GM12878 (cell line): ENCODE measurements around the gene ATF6B. TPM values are rescaled to one million over a fixed set of nuclear protein-coding genes. Genes with fewer than 3 reads are reported as not detected.

ENCODE experiments used
- ATF2 ChIP-seq: IDR thresholded peaks from 2 replicates; pipeline ENCODE4 v1.6.1; 2012; ENCODE audit warnings: low read length, inconsistent platforms
- CUX1 ChIP-seq: IDR thresholded peaks from 2 replicates; pipeline ENCODE4 v1.6.1; 2012; ENCODE audit warnings: improper control_type of control experiment, low read depth, low read length; ENCODE audit not compliant: insufficient replicate concordance
- REST ChIP-seq: IDR thresholded peaks from 2 replicates; pipeline ENCODE4 v1.6.1; 2012; ENCODE audit warnings: mild to moderate bottlenecking, low read depth, low read length
- SMAD1 ChIP-seq: fragments of 450-650 bp; IDR thresholded peaks from 2 replicates; pipeline ENCODE4 v1.6.1; 2018; ENCODE audit warnings: mild to moderate bottlenecking, low read depth; ENCODE audit not compliant: partially characterized antibody
- ZNF384 ChIP-seq: IDR thresholded peaks from 2 replicates; pipeline ENCODE4 v1.6.1; 2012; ENCODE audit warnings: low read depth, mild to moderate bottlenecking, low read length, improper control_type of control experiment, borderline replicate concordance
- polyA plus RNA-seq, 11 experiments: library from polyadenylated mRNA; depleted of rRNA in 4 of 11; unstranded in 6 of 11; stranded (reverse) in 5 of 11; fragments of >200 nt; fragmentation: Nextera tagmentation in 4 of 11; fragmentation: Illumina TruSeq in 1 of 11; extraction: Ambion mirVana in 4 of 11; extraction: Trizol in 1 of 11; gene quantifications; 1 replicate in 1 of 11; 2 replicates in 10 of 11; pipeline versions ENCODE4 v1.2.1 to v1.2.3, GENCODE V29; 2011 to 2016; ENCODE audit warnings: inconsistent platforms in 2 of 11, missing spikeins in 2 of 11, low read depth in 1 of 11
- total RNA-seq, 4 experiments: library from RNA; depleted of rRNA in 3 of 4; stranded (reverse); fragments of >200 nt in 3 of 4; fragmentation: Illumina TruSeq in 1 of 4; extraction: Trizol in 1 of 4; gene quantifications; 2 replicates each; pipeline versions ENCODE4 v1.2.1 to v1.2.3, GENCODE V29; 2013 to 2021
- TF ChIP-seq, protein P1 (sequence below): fragments of 450-650 bp; IDR thresholded peaks from 2 replicates; pipeline ENCODE4 v1.6.1; 2016; ENCODE audit warnings: mild to moderate bottlenecking, moderate library complexity, borderline replicate concordance

Gene ATF6B
- total and polyA plus RNA-seq, 10 of the 15 experiments (the other 5 are each of a cell fraction or from before 2014, with no cell fraction given) = 13.6 to 83.9 (median 44.0) TPM

DNA sequence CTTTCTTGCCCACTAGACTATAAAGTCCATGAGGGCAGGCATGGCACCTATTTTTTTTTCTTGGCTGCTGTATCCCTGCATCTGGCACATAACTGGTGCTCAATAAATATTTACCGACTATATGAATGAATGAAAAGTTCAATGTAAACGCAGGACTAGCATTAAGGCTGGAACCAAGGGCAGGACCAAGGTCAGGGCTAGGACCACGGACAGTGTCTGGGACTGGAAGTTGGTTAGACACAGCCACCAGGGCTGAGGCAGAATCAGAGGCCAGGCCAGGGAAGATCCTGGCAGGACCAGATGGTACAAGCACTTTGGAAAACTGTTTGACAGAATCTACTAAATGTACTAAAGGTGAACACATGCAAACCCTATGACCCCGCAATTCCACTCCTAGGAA, 22.6 kb downstream of the ATF6B start (continued):
- TF ChIP-seq REST = peak; percentile 88
- TF ChIP-seq ATF2 = no peak
- TF ChIP-seq CUX1 = no peak
- TF ChIP-seq ZNF384 = no peak
- TF ChIP-seq, protein P1, sequence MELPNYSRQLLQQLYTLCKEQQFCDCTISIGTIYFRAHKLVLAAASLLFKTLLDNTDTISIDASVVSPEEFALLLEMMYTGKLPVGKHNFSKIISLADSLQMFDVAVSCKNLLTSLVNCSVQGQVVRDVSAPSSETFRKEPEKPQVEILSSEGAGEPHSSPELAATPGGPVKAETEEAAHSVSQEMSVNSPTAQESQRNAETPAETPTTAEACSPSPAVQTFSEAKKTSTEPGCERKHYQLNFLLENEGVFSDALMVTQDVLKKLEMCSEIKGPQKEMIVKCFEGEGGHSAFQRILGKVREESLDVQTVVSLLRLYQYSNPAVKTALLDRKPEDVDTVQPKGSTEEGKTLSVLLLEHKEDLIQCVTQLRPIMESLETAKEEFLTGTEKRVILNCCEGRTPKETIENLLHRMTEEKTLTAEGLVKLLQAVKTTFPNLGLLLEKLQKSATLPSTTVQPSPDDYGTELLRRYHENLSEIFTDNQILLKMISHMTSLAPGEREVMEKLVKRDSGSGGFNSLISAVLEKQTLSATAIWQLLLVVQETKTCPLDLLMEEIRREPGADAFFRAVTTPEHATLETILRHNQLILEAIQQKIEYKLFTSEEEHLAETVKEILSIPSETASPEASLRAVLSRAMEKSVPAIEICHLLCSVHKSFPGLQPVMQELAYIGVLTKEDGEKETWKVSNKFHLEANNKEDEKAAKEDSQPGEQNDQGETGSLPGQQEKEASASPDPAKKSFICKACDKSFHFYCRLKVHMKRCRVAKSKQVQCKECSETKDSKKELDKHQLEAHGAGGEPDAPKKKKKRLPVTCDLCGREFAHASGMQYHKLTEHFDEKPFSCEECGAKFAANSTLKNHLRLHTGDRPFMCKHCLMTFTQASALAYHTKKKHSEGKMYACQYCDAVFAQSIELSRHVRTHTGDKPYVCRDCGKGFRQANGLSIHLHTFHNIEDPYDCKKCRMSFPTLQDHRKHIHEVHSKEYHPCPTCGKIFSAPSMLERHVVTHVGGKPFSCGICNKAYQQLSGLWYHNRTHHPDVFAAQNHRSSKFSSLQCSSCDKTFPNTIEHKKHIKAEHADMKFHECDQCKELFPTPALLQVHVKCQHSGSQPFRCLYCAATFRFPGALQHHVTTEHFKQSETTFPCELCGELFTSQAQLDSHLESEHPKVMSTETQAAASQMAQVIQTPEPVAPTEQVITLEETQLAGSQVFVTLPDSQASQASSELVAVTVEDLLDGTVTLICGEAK = 0 out of 2 replicates have a peak, but pooled peaks have one; percentile 15
- no peak for TF ChIP-seq SMAD1
